ENCODE data around the gene NPEPPS. TPM values are rescaled to one million over a fixed set of nuclear protein-coding genes. Genes with fewer than 3 reads are reported as not detected.
A peak's percentile ranks its signal among the peaks of the same experiment; 100 is the strongest.

The NPEPPS gene
- total RNA-seq, 6 experiments from 2014 or later: 88.8 to 101 (median 89.9) TPM

GRCh38 chr17:47650525-47651522, 119.9 kb downstream of the NPEPPS start:
- Mint-ChIP-seq H3K27me3 (ENCODE audit: insufficient read depth) (peaks cover 5% of the 10 kb centered on the region; the same call in 1 of the 2 replicates), H3K4me3 (peak overlapping the region; percentile 98), H3K36me3 (ENCODE audit: low read depth) (peaks cover 41% of the 10 kb centered on the region), H3K4me1 (ENCODE audit: low read depth) (peaks cover 56% of the 10 kb centered on the region), H3K27ac (peak overlapping the region; percentile 77), H3K9me3 (no peaks in the 10 kb centered on the region)
- DNase-seq: peak; percentile 97
- no peak for TF ChIP-seq CTCF (IDR thresholded peaks at IDR 0.05)

GRCh38 chr17:47651704-47652103, 120.8 kb downstream of the NPEPPS start:
- peak overlapping the region; percentile 98 for H3K4me3 Mint-ChIP-seq
- peaks cover 46% of the 10 kb centered on the region for H3K36me3 Mint-ChIP-seq (ENCODE audit: low read depth)
- no peak for TF ChIP-seq CTCF (IDR thresholded peaks at IDR 0.05)
- DNase-seq: no peak
- H3K4me1 Mint-ChIP-seq (ENCODE audit: low read depth): peaks cover 56% of the 10 kb centered on the region
- peaks cover 5% of the 10 kb centered on the region; the same call in 1 of the 2 replicates for H3K27me3 Mint-ChIP-seq (ENCODE audit: insufficient read depth)
- H3K27ac Mint-ChIP-seq: peak overlapping the region; percentile 78
- no peaks in the 10 kb centered on the region for H3K9me3 Mint-ChIP-seq

DNA sequence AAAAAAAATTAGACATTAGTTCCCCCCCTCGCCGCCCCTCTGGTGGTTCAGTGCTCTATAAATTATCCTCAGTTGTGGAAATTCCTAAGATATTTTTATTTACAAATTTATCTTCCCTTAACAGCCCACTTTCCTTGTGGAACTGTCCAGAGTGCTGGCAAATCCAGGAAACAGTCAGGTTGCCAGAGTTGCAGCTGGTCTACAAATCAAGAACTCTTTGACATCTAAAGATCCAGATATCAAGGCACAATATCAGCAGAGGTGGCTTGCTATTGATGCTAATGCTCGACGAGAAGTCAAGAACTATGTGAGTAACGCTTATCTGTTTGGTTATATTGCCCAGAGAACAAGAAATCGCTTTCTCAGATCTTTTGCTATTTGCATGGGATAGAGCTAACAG, 121.7 kb downstream of the NPEPPS start:
- Mint-ChIP-seq H3K27ac (no peak overlapping the region; the same call in 1 of the 2 replicates), H3K4me1 (ENCODE audit: low read depth) (peaks cover 56% of the 10 kb centered on the region), H3K9me3 (no peaks in the 10 kb centered on the region), H3K27me3 (ENCODE audit: insufficient read depth) (peaks cover 5% of the 10 kb centered on the region; the same call in 1 of the 2 replicates), H3K36me3 (ENCODE audit: low read depth) (peaks cover 53% of the 10 kb centered on the region), H3K4me3 (peak overlapping the region; percentile 98)
- no peak for TF ChIP-seq CTCF (IDR thresholded peaks at IDR 0.05)
- DNase-seq: no peak

- H3K36me3 Mint-ChIP-seq (ENCODE audit: low read depth): peaks cover 57% of the 10 kb centered on the region
- H3K4me3 Mint-ChIP-seq: peak overlapping the region; percentile 57; the same call in 1 of the 2 replicates
- peaks cover 5% of the 10 kb centered on the region; the same call in 1 of the 2 replicates for H3K27me3 Mint-ChIP-seq (ENCODE audit: insufficient read depth)
- peaks cover 54% of the 10 kb centered on the region for H3K4me1 Mint-ChIP-seq (ENCODE audit: low read depth)
- H3K9me3 Mint-ChIP-seq: no peaks in the 10 kb centered on the region
- TF ChIP-seq CTCF (IDR thresholded peaks at IDR 0.05): no peak
- peak overlapping the region; percentile 5; the same call in 1 of the 2 replicates for H3K27ac Mint-ChIP-seq
- no peak for DNase-seq
Measured at GRCh38 chr17:47653442-47653841, 122.5 kb downstream of the NPEPPS start.

DNA sequence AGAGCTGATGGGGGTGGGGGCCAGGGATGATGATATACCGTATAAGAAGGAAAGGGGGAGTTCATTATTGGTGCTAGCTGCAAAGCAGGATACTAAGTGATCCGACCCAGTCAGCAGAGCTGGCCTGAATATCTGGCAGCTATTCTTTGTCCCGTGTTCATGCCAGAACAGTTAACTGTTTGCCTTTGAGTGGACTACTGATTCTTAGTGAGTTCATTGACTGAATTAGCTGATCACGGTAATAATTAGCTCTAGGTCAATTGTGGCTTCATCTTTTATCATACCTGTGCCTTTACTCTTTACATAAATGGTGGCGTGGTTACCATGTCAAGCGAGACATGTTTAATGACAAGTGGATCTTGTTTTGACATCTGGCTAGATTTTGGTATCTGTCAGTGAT, 124.1 kb downstream of the NPEPPS start:
- DNase-seq: no peak
- H3K36me3 Mint-ChIP-seq (ENCODE audit: low read depth): peaks cover 62% of the 10 kb centered on the region
- TF ChIP-seq CTCF (IDR thresholded peaks at IDR 0.05): no peak
- H3K27ac Mint-ChIP-seq: peak overlapping the region; percentile 21; the same call in 1 of the 2 replicates
- H3K4me3 Mint-ChIP-seq: peak overlapping the region; percentile 17; the same call in 1 of the 2 replicates
- no peaks in the 10 kb centered on the region for H3K9me3 Mint-ChIP-seq
- H3K4me1 Mint-ChIP-seq (ENCODE audit: low read depth): peaks cover 49% of the 10 kb centered on the region
- H3K27me3 Mint-ChIP-seq (ENCODE audit: insufficient read depth): no peaks in the 10 kb centered on the region

Data from HFFc6 (cell line).